AG04450 (cell line): ENCODE data around the gene POFUT2. TPM values are rescaled to one million over a fixed set of nuclear protein-coding genes. Genes with fewer than 3 reads are reported as not detected.

Source experiments
- CTCF ChIA-PET: fragments of 300-600, 350-600 bp; formaldehyde crosslinking; extraction: SDS; loops from one replicate; lab custom pipeline; 2022; ENCODE audit warnings: antibody characterized with exemption, inconsistent platforms; lab: Charles Lee
- POLR2A ChIA-PET: fragments of 350-600 bp; formaldehyde crosslinking; extraction: SDS; loops from one replicate; lab custom pipeline; 2021; ENCODE audit warnings: antibody characterized with exemption, inconsistent platforms; lab: Yijun Ruan, JAX
- DNase-seq: peaks from one replicate; pipeline ENCODE4 v3.0.0-alpha.2; 2011; ENCODE audit warnings: low read depth, low spot score
- H3K27ac ChIP-seq: one replicate; pipeline ENCODE4 v1.5.1; 2012; ENCODE audit warnings: low read depth, low read length, control low read depth
- H3K27me3 ChIP-seq: one replicate; pipeline ENCODE4 v1.6.0; 2012; ENCODE audit warnings: low read length; ENCODE audit not compliant: control insufficient read depth, insufficient read depth
- H3K4me3 ChIP-seq: 2 replicates; pipeline ENCODE4 v1.5.1; 2011; ENCODE audit warnings: mild to moderate bottlenecking, low read depth, low read length, control low read depth
- H3K9me3 ChIP-seq: 2 replicates; pipeline ENCODE4 v1.5.1; 2012; ENCODE audit warnings: low read length; ENCODE audit not compliant: control insufficient read depth, insufficient read depth
- CTCF ChIP-seq: IDR thresholded peaks from 2 replicates; pipeline ENCODE4 v1.5.1; 2011; ENCODE audit warnings: low read depth, low read length, control low read depth, inconsistent platforms
- polyA plus RNA-seq: library from polyadenylated mRNA; depleted of rRNA; stranded (reverse); fragments of >200 nt; gene quantifications from 2 replicates; pipeline ENCODE4 v1.2.3, GENCODE V29; 2011

POFUT2 gene
- polyA plus RNA-seq, 1 experiment, result 35.5 TPM

DNA sequence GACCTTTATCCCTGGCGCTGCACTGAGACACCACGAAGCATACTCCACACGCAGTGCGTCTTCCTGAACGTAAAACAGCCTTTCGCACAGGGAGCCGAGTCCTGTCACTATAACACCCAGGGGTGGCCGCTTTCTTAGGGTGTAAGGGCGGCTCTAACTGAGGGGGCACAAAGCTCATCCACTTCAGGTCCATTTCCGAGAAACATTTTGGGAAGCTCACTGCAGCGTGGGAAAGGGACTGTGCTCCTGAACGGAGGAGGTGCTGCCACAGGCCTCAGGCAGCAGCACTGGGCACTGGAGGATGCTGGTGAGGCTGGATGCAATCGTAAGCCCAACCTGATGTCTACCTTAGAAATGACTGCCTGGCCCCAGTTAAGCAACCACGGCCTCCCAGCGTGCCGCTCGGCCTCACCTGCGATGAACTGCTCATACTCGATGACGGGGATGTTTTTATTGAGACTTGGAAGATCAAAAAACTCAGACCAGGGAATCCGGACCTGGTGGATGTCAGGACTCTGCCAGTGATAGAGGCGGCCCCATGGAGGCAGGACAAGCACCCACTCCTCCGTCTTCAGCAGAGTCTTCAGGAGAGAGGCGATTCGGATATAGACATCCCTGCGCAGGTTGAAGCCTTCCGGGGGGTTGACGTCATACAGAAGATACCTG is 2.3 kb downstream of the POFUT2 start:
- Histone ChIP-seq H3K4me3 (no peak overlapping the region), H3K27me3 (no peaks in the 10 kb centered on the region), H3K27ac (no peak overlapping the region), H3K9me3 (no peaks in the 10 kb centered on the region; the same call in 1 of the 2 replicates)
- ChIA-PET CTCF (interaction anchor here (0.9 to 1.4 kb wide), 2 partner anchors 145 kb away, joined by 3 to 19 read pairs; no protein-coding TSS in a partner anchor), POLR2A (no interaction called here)
- no peak for TF ChIP-seq CTCF
- no peak for DNase-seq

GRCh38 chr21:45284456-45284741 is 3.3 kb downstream of the POFUT2 start:
- Histone ChIP-seq H3K27me3 (no peaks in the 10 kb centered on the region), H3K9me3 (no peaks in the 10 kb centered on the region; the same call in 1 of the 2 replicates), H3K27ac (no peak overlapping the region), H3K4me3 (no peak overlapping the region)
- DNase-seq, result no peak
- ChIA-PET POLR2A (interaction anchor here (0.6 kb wide), 1 partner anchor 9 kb away, joined by 3 read pairs; no protein-coding TSS in a partner anchor), CTCF (interaction anchor here (1.4 kb wide), 1 partner anchor 144 kb away, joined by 19 read pairs; no protein-coding TSS in a partner anchor)
- no peak for TF ChIP-seq CTCF

DNA sequence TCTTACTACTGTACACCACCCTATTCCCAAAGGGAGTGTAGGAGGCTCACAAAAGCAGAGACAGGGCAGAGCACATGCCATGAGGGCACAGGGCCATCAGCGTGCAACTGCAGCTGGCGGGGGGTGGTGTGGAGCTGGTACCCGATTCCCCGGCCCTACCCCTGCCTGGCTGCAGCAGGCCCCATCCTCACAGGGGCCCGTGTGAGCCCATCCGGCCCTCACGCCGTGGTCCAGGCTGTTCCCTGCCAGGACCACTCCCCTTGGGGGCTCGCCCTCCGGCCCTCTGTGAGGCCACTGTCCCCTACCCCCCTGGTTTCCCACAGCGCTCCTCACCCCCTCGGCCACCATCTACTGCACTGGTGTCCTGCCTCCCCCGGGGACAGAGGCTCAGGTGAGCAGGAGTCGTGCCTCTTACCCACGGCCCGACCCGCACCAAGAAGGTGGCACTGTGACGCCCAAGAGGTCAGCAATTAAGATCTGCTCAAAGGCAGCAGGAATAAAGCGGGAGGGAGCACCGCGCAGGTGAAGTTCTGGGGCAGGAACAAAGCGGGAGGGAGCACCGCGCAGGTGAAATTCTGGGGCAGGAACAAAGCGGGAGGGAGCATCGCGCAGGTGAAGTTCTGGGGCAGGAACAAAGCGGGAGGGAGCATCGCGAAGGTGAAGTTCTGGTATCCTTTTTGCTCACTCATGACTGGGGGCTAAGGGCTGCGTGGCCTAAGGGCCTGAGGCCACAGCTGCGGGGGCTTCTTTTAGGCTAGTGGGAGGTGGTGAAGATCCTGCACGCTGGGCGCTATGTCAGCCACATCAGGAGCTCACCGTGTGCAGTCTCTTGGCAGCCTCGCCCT is 3.9 kb downstream of the POFUT2 start:
- DNase-seq, result no peak
- H3K9me3 ChIP-seq, result no peaks in the 10 kb centered on the region; the same call in 1 of the 2 replicates
- CTCF ChIA-PET, result interaction anchor here (1.0 to 1.5 kb wide), 3 partner anchors 143 to 146 kb away, joined by 3 to 19 read pairs (median 4); no protein-coding TSS in a partner anchor
- H3K27me3 ChIP-seq, result no peaks in the 10 kb centered on the region
- no peak overlapping the region for H3K27ac ChIP-seq
- no peak for TF ChIP-seq CTCF
- POLR2A ChIA-PET, result interaction anchor here (0.6 kb wide), 1 partner anchor 8 kb away, joined by 3 read pairs; no protein-coding TSS in a partner anchor
- H3K4me3 ChIP-seq, result no peak overlapping the region

DNA sequence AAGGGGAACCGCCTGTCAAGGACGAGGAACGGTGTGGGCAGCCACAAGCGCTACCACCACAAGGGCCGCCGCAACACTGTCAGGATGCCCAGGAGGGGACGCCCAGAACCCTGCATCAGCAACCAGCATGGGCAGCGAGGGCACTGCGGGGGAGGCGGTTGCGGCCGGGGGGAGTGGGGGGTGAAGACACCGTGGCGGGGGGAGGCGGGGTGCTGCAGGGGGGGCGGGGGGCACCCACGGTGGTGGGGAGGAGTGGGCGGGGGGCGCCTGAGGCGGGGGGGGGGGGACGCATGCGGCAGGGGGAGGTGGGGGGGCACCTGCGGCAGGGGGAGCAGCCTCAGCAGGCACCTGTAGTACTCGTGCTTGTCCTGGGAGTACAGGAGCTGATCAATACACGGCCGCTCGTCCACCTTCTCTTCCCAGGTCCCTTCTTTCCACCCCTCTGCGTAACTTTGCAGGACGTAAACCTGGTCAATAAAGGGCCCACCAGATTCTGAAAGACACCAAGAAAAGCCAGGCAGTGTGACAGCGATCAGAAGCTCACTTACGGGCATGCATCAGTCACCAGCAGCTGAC is 4.6 kb downstream of the POFUT2 start:
- ChIA-PET CTCF (interaction anchor here (1.0 to 1.5 kb wide), 2 partner anchors 142 to 145 kb away, joined by 3 to 4 read pairs; no protein-coding TSS in a partner anchor), POLR2A (no interaction called here)
- no peaks in the 10 kb centered on the region; the same call in 1 of the 2 replicates for H3K9me3 ChIP-seq
- H3K27ac ChIP-seq, result no peak overlapping the region
- TF ChIP-seq CTCF, result no peak
- no peak for DNase-seq
- H3K27me3 ChIP-seq, result no peaks in the 10 kb centered on the region
- H3K4me3 ChIP-seq, result no peak overlapping the region
